Sigmoid colon (tissue), 7 donors: ENCODE measurements around the gene SYNDIG1. TPM values are rescaled to one million over a fixed set of nuclear protein-coding genes. Genes with fewer than 3 reads are reported as not detected.

Source experiments
- DNase-seq: peaks from one replicate; pipeline ENCODE4 v3.0.0-alpha.2; 2019
- H3K27ac ChIP-seq, 4 donors: fragments of 200-600 bp; sonication (generic); one replicate each; pipeline ENCODE4 v1.5.1; 2016 to 2019; ENCODE audit warnings: mild to moderate bottlenecking in 1 of 4
- H3K27me3 ChIP-seq, 3 donors: fragments of 200-600 bp; sonication (generic); one replicate each; pipeline ENCODE4 v1.5.1; 2019; ENCODE audit warnings: mild to moderate bottlenecking in 1 of 3
- H3K36me3 ChIP-seq, 4 donors: fragments of 200-600 bp; sonication (generic); one replicate each; pipeline ENCODE4 v1.5.1; 2016 to 2019
- H3K4me1 ChIP-seq, 4 donors: fragments of 200-600 bp; sonication (generic); one replicate each; pipeline ENCODE4 v1.5.1; 2017 to 2019
- H3K4me3 ChIP-seq, 4 donors: fragments of 200-600 bp; sonication (generic); one replicate each; pipeline ENCODE4 v1.5.1; 2017 to 2019; ENCODE audit warnings: mild to moderate bottlenecking in 2 of 4, moderate library complexity in 1 of 4
- H3K9me3 ChIP-seq, 4 donors: fragments of 200-600 bp in 3 of 4; sonication (generic) in 3 of 4; one replicate each; pipeline versions ENCODE4 v1.5.1 to v1.6.1; 2013 to 2019
- CTCF ChIP-seq, 4 experiments: fragments of 450-650 bp in 3 of 4; fragments of 200-600 bp in 1 of 4; IDR thresholded peaks; one replicate each; pipeline ENCODE4 v1.5.1; 2016 to 2019; ENCODE audit warnings: antibody characterized with exemption in 4 of 4, mild to moderate bottlenecking in 3 of 4, moderate library complexity in 2 of 4
- EP300 ChIP-seq, 4 donors: sonication (generic); formaldehyde crosslinking; IDR thresholded peaks; one replicate each; pipeline ENCODE4 v1.6.1; 2017; ENCODE audit warnings: antibody characterized with exemption in 4 of 4
- POLR2A ChIP-seq, 2 donors: fragments of 450-650 bp; IDR thresholded peaks; one replicate each; pipeline ENCODE4 v1.6.1; 2016; ENCODE audit warnings: antibody characterized with exemption in 2 of 2, mild to moderate bottlenecking in 2 of 2, moderate library complexity in 2 of 2
- POLR2AphosphoS5 ChIP-seq, 4 donors: sonication (generic); formaldehyde crosslinking; IDR thresholded peaks; one replicate each; pipeline ENCODE4 v1.6.1; 2017; ENCODE audit warnings: antibody characterized with exemption in 4 of 4
- WGBS, 2 donors: extraction: QIAGEN DNeasy Blood & Tissue Kit; methylation state at CpG; one replicate each; pipeline ENCODE4 v1.1.7; 2013; 5-methylcytosine and 5-hydroxymethylcytosine counted together
- intact Hi-C: fragments of 100-400 bp; cut with DNase I; formaldehyde crosslinking; loops from one replicate; pipeline ENCODE4 v1.15.1; 2023
- polyA plus RNA-seq, 3 donors: library from polyadenylated mRNA; stranded (reverse); fragments of 200-250 nt; gene quantifications; one replicate each; pipeline ENCODE4 v1.2.3, GENCODE V29; 2013
- total RNA-seq, 4 donors: library from RNA; depleted of rRNA; stranded (reverse); fragments of >200 nt; gene quantifications; one replicate each; pipeline ENCODE4 v1.1.0, GENCODE V29; 2016
- donor health status: healthy with polysubstance abuse.
- donor health status: Bipolar disorder and iron deficiency.
- donor health status: healthy.

The SYNDIG1 gene
- total and polyA plus RNA-seq, 7 donors = 0.16 to 0.69 (median 0.36) TPM; not detected in 2

- Histone ChIP-seq H3K36me3 (no peaks in the 10 kb centered on the region), H3K4me1 (no peaks in the 10 kb centered on the region), H3K9me3 (no peaks in the 10 kb centered on the region), H3K27ac (no peak overlapping the region), H3K27me3 (peaks cover 0 to 32% (median 0%) of the 10 kb centered on the region in 3 donors), H3K4me3 (no peak overlapping the region)
- WGBS, 2 donors = 84 to 91% methylated on average over 2 of the region's 2 CpGs
- intact Hi-C loops = no loop called here
- DNase-seq = no peak
- TF ChIP-seq POLR2A (IDR thresholded peaks at IDR 0.05) (no peak), POLR2AphosphoS5 (IDR thresholded peaks at IDR 0.05) (no peak), EP300 (IDR thresholded peaks at IDR 0.05) (no peak), CTCF (IDR thresholded peaks at IDR 0.05) (no peak)
These were observed 19.3 kb upstream of the SYNDIG1 start for GRCh38 chr20:24450177-24450576.

- 85 to 93% methylated on average over 11 of the region's 11 CpGs for WGBS, 2 donors
- intact Hi-C loops = no loop called here
- no peak overlapping the region for H3K27ac ChIP-seq
- H3K4me1 ChIP-seq = no peaks in the 10 kb centered on the region
- H3K27me3 ChIP-seq = peaks cover 0 to 30% (median 0%) of the 10 kb centered on the region in 3 donors
- DNase-seq = no peak
- no peak overlapping the region for H3K4me3 ChIP-seq
- no peaks in the 10 kb centered on the region for H3K9me3 ChIP-seq
- no peak for TF ChIP-seq CTCF (IDR thresholded peaks at IDR 0.05)
- TF ChIP-seq EP300 (IDR thresholded peaks at IDR 0.05) = no peak
- TF ChIP-seq POLR2A (IDR thresholded peaks at IDR 0.05) = no peak
- no peaks in the 10 kb centered on the region for H3K36me3 ChIP-seq
These were observed 18.6 kb upstream of the SYNDIG1 start for GRCh38 chr20:24450624-24451376.

GRCh38 chr20:24451428-24451827, 18.0 kb upstream of the SYNDIG1 start:
- Histone ChIP-seq H3K27me3 (peaks cover 0 to 30% (median 0%) of the 10 kb centered on the region in 3 donors), H3K36me3 (no peaks in the 10 kb centered on the region), H3K4me3 (no peak overlapping the region), H3K27ac (no peak overlapping the region), H3K9me3 (no peaks in the 10 kb centered on the region), H3K4me1 (no peaks in the 10 kb centered on the region)
- no peak for DNase-seq
- intact Hi-C loops = no loop called here
- TF ChIP-seq EP300 (IDR thresholded peaks at IDR 0.05) (no peak), POLR2AphosphoS5 (IDR thresholded peaks at IDR 0.05) (no peak), POLR2A (IDR thresholded peaks at IDR 0.05) (no peak)
- WGBS, 2 donors = 89 to 94% methylated on average over 3 of the region's 3 CpGs

- Histone ChIP-seq H3K36me3 (no peaks in the 10 kb centered on the region), H3K27me3 (peaks cover 0 to 36% (median 1%) of the 10 kb centered on the region in 3 donors), H3K27ac (no peak overlapping the region), H3K9me3 (no peaks in the 10 kb centered on the region), H3K4me3 (no peak overlapping the region), H3K4me1 (no peaks in the 10 kb centered on the region)
- WGBS, 2 donors = 72 to 82% methylated on average over 8 of the region's 8 CpGs
- TF ChIP-seq POLR2AphosphoS5 (IDR thresholded peaks at IDR 0.05) = no peak
- no peak for TF ChIP-seq CTCF (IDR thresholded peaks at IDR 0.05)
- no peak for TF ChIP-seq EP300 (IDR thresholded peaks at IDR 0.05)
- no peak for TF ChIP-seq POLR2A (IDR thresholded peaks at IDR 0.05)
- DNase-seq = no peak
- intact Hi-C loops = no loop called here
These were observed 17.4 kb upstream of the SYNDIG1 start for GRCh38 chr20:24452016-24452415.

GRCh38 chr20:24452498-24453127, 16.8 kb upstream of the SYNDIG1 start:
- Histone ChIP-seq H3K27me3 (peaks cover 0 to 42% (median 4%) of the 10 kb centered on the region in 3 donors), H3K4me3 (no peak overlapping the region), H3K27ac (no peak overlapping the region), H3K9me3 (no peaks in the 10 kb centered on the region), H3K36me3 (no peaks in the 10 kb centered on the region), H3K4me1 (no peaks in the 10 kb centered on the region)
- TF ChIP-seq POLR2A (IDR thresholded peaks at IDR 0.05) = no peak
- TF ChIP-seq CTCF (IDR thresholded peaks at IDR 0.05) = no peak
- no peak for TF ChIP-seq EP300 (IDR thresholded peaks at IDR 0.05)
- no peak for TF ChIP-seq POLR2AphosphoS5 (IDR thresholded peaks at IDR 0.05)
- no peak for DNase-seq
- WGBS, 2 donors = 90 to 91% methylated on average over 9 of the region's 9 CpGs
- intact Hi-C loops = no loop called here
